ENCODE measurements around the gene SIDT1.

DNA sequence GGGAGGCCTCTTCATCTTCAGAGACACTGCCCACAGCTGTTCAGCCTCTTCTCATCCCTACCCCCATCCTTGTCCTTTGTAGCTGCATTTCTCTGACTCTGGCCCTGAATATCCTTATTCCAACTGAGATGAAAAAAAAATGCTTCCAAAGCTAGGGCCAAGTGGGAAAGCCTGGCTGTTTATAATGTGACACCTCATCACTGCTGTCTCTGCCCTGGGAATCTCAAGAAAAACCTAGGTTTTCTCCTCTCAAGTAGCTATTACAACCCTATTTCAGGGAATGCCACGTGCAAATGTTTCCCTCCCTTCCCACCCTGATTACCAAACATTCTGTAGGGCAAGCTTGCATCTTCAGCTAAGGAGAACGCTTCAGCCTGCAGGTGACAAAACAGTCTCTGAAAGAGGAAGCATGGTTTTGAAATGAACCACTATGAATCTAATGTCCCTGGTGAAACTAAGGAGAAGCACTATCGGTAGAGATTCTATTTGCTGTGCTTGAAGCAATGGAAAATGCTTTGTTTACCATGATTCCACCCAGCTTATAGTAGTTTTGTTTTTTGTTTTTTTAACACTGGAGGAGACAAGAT, 98.7 kb downstream of the SIDT1 start:
- TF ChIP-seq, protein P1, sequence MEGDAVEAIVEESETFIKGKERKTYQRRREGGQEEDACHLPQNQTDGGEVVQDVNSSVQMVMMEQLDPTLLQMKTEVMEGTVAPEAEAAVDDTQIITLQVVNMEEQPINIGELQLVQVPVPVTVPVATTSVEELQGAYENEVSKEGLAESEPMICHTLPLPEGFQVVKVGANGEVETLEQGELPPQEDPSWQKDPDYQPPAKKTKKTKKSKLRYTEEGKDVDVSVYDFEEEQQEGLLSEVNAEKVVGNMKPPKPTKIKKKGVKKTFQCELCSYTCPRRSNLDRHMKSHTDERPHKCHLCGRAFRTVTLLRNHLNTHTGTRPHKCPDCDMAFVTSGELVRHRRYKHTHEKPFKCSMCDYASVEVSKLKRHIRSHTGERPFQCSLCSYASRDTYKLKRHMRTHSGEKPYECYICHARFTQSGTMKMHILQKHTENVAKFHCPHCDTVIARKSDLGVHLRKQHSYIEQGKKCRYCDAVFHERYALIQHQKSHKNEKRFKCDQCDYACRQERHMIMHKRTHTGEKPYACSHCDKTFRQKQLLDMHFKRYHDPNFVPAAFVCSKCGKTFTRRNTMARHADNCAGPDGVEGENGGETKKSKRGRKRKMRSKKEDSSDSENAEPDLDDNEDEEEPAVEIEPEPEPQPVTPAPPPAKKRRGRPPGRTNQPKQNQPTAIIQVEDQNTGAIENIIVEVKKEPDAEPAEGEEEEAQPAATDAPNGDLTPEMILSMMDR (conservative IDR thresholded peaks at IDR 0.05 in 1 of 2, IDR thresholded peaks at IDR 0.05 in 1 of 2; ENCODE audit: low read depth in 1 of 2, low read length in 2 of 2), result no peak
- TF ChIP-seq EZH2 (IDR thresholded peaks at IDR 0.05; ENCODE audit: low read length, missing control alignments), result no peak

Data from fibroblast of lung (primary cell).